HepG2 (cell line): Measurements from ENCODE around the gene TEX261. TPM values are rescaled to one million over a fixed set of nuclear protein-coding genes. Genes with fewer than 3 reads are reported as not detected.

Experiments used
- ATAC-seq: fragments of 200-7000 bp; cut with Tn5 transposase; 3 replicates; pipeline ENCODE4 v1.9.1; 2020; ENCODE audit warnings: mild to moderate bottlenecking, moderate library complexity
- BruUV-seq: library from RNA; stranded (reverse); fragments of 400-500 nt; replicated peaks from 2 replicates; lab custom pipeline; 2021; lab: Mats Ljungman, UMichigan
- CTCF ChIA-PET: fragments of 300-600 bp; formaldehyde crosslinking; extraction: SDS; loops from one replicate; lab custom pipeline; 2021; ENCODE audit warnings: low total read pairs, inconsistent platforms, low intra/inter-chr PET ratio; lab: Yijun Ruan, JAX
- POLR2A ChIA-PET: fragments of 350-600 bp; sonication (Branson Sonifier 250); formaldehyde crosslinking; loops from one replicate; lab custom pipeline; 2020; ENCODE audit warnings: antibody characterized with exemption, inconsistent platforms; lab: Yijun Ruan, JAX
- DNase-seq: peaks from one replicate; pipeline ENCODE4 v3.0.0-alpha.2; 2015; ENCODE audit warnings: low spot score
- FAIRE-seq: peaks from 3 replicates; lab custom pipeline; 2011; peaks lifted over from hg19 to GRCh38; lab: Jason Lieb, UNC
- H2AFZ ChIP-seq: one replicate; pipeline ENCODE4 v1.6.1; 2011; ENCODE audit warnings: low read length, inconsistent platforms
- H3K27ac ChIP-seq: fragments of 300-600 bp; 3 replicates; pipeline ENCODE4 v1.8.0; 2011; ENCODE audit warnings: mixed run types, mild to moderate bottlenecking, mixed read lengths, low read length, inconsistent platforms; ENCODE audit not compliant: insufficient read depth; ENCODE audit errors: extremely low read length
- H3K27me3 ChIP-seq, 2 experiments: fragments of 200-600 bp in 1 of 2; 2 replicates in 1 of 2; 3 replicates in 1 of 2; pipeline versions ENCODE4 v1.6.0 to v1.8.0; 2011; ENCODE audit warnings: low read length in 2 of 2, mild to moderate bottlenecking in 2 of 2, moderate library complexity in 2 of 2, inconsistent platforms in 1 of 2; ENCODE audit not compliant: insufficient read depth in 2 of 2, control insufficient read depth in 1 of 2
- H3K36me3 ChIP-seq, 2 experiments: fragments of 200-600 bp in 1 of 2; replicated peaks in 1 of 2; 2 replicates in 1 of 2; 3 replicates in 1 of 2; pipeline versions ENCODE4 v1.5.1 to v1.8.0; 2011; ENCODE audit warnings: low read length in 2 of 2, inconsistent platforms in 1 of 2; ENCODE audit not compliant: insufficient read depth in 2 of 2, control insufficient read depth in 1 of 2
- H3K4me1 ChIP-seq: 2 replicates; pipeline ENCODE4 v1.5.1; 2012; ENCODE audit warnings: low read length, inconsistent platforms; ENCODE audit not compliant: insufficient read depth
- H3K4me2 ChIP-seq: 2 replicates; pipeline ENCODE4 v1.6.0; 2011; ENCODE audit warnings: low read depth, low read length, inconsistent platforms
- H3K4me3 ChIP-seq, 3 experiments: fragments of 200-600 bp in 1 of 3; sonication (generic), shearing (Covaris generic) in 1 of 3; replicated peaks in 1 of 3; 2 replicates each; pipeline ENCODE4 v1.5.1; 2011 to 2016; ENCODE audit warnings: low read length in 3 of 3, inconsistent platforms in 2 of 3, low read depth in 2 of 3, mild to moderate bottlenecking in 2 of 3, control low read depth in 1 of 3, mixed read lengths in 1 of 3; ENCODE audit not compliant: insufficient read depth in 1 of 3
- H3K79me2 ChIP-seq: one replicate; pipeline ENCODE4 v1.6.1; 2011; ENCODE audit warnings: low read length, inconsistent platforms; ENCODE audit not compliant: insufficient read depth
- H3K9ac ChIP-seq: 2 replicates; pipeline ENCODE4 v1.6.0; 2011; ENCODE audit warnings: mild to moderate bottlenecking, low read depth, low read length, inconsistent platforms; ENCODE audit not compliant: insufficient read depth
- H3K9me3 ChIP-seq: 2 replicates; pipeline ENCODE4 v1.5.1; 2012; ENCODE audit warnings: mild to moderate bottlenecking, low read length
- H4K20me1 ChIP-seq: 2 replicates; pipeline ENCODE4 v1.6.0; 2011; ENCODE audit warnings: inconsistent platforms, mild to moderate bottlenecking, low read length, moderate library complexity; ENCODE audit not compliant: insufficient read depth
- DZIP1 ChIP-seq: sonication (generic); formaldehyde crosslinking; IDR thresholded peaks from 2 replicates; pipeline ENCODE4 v1.5.0; 2020; ENCODE audit warnings: mild to moderate bottlenecking, missing genetic modification reagents
- ESRRA ChIP-seq: sonication (generic); formaldehyde crosslinking; IDR thresholded peaks from 2 replicates; pipeline ENCODE4 v1.5.1; 2020; ENCODE audit warnings: mild to moderate bottlenecking, low read depth, missing genetic modification reagents
- FOXP1 ChIP-seq, 2 experiments: fragments of 450-650 bp in 1 of 2; IDR thresholded peaks; 2 replicates each; pipeline ENCODE4 v1.6.1; 2017 to 2018; ENCODE audit warnings: antibody characterized with exemption in 1 of 2
- KLF16 ChIP-seq, 2 experiments: sonication (generic) in 1 of 2; formaldehyde crosslinking in 1 of 2; IDR thresholded peaks; 2 replicates each; pipeline versions ENCODE4 v1.6.1 to v1.8.0; 2016 to 2023; ENCODE audit warnings: missing genetic modification reagents in 2 of 2, missing compliant biosample characterization in 1 of 2
- ZBTB2 ChIP-seq: sonication (generic); formaldehyde crosslinking; IDR thresholded peaks from 2 replicates; pipeline ENCODE4 v1.8.0; 2022; ENCODE audit warnings: low read depth, missing genetic modification reagents
- ZNF180 ChIP-seq: sonication (generic); formaldehyde crosslinking; IDR thresholded peaks from 2 replicates; pipeline ENCODE4 v1.4.0; 2020; ENCODE audit warnings: low read depth, missing genetic modification reagents, borderline replicate concordance
- ZNF446 ChIP-seq: sonication (generic); formaldehyde crosslinking; IDR thresholded peaks from 2 replicates; pipeline ENCODE4 v1.5.0; 2020; ENCODE audit warnings: mild to moderate bottlenecking, missing genetic modification reagents
- ZNF513 ChIP-seq: sonication (generic); formaldehyde crosslinking; conservative IDR thresholded peaks from 2 replicates; pipeline ENCODE4 v1.5.0; 2020; ENCODE audit warnings: missing genetic modification reagents
- ZNF710 ChIP-seq: sonication (generic); formaldehyde crosslinking; IDR thresholded peaks from 2 replicates; pipeline ENCODE4 v1.5.0; 2020; ENCODE audit warnings: mild to moderate bottlenecking, missing genetic modification reagents, borderline replicate concordance
- ZNF713 ChIP-seq: sonication (generic); formaldehyde crosslinking; IDR thresholded peaks from 2 replicates; pipeline ENCODE4 v1.4.0; 2020; ENCODE audit warnings: mild to moderate bottlenecking, missing genetic modification reagents
- ZNF770 ChIP-seq: sonication (generic); formaldehyde crosslinking; IDR thresholded peaks from 2 replicates; pipeline ENCODE4 v1.5.0; 2020; ENCODE audit warnings: mild to moderate bottlenecking, missing genetic modification reagents
- WGBS: methylation state at CpG from one replicate; pipeline ENCODE4 v1.1.6; 2017; ENCODE audit warnings: low lambda C conversion rate; 5-methylcytosine and 5-hydroxymethylcytosine counted together
- in situ Hi-C: cut with HindIII; loops from 2 replicates; pipeline ENCODE4 v1.10.0; 2017; ENCODE audit warnings: low pct_unique_long_range_greater_than_20kb; ENCODE audit not compliant: extremely low pct_ligation_motif_present
- intact Hi-C: fragments of 100-400 bp; cut with micrococcal nuclease; formaldehyde crosslinking; loops from one replicate; pipeline ENCODE4 v1.10.0; 2022; ENCODE audit not compliant: unreplicated experiment
- polyA plus RNA-seq, 8 experiments: library from polyadenylated mRNA; depleted of rRNA in 3 of 8; stranded (reverse) in 7 of 8; unstranded in 1 of 8; fragments of >200 nt; fragmentation: Illumina TruSeq in 4 of 8; extraction: Trizol in 4 of 8; gene quantifications; 2 replicates each; pipeline versions ENCODE4 v1.2.1 to v1.2.3, GENCODE V29; 2011 to 2016; ENCODE audit warnings: low read depth in 4 of 8, missing spikeins in 1 of 8, mixed read lengths in 1 of 8; ENCODE audit not compliant: insufficient read depth in 1 of 8
- total RNA-seq, 5 experiments: library from RNA; depleted of rRNA; stranded (reverse); fragments of >200 nt; fragmentation: Illumina TruSeq; extraction: Trizol; gene quantifications; 2 replicates each; pipeline ENCODE4 v1.2.3, GENCODE V29; 2016; ENCODE audit warnings: low read depth in 1 of 5

TEX261 gene
- total and polyA plus RNA-seq, 2 of the 13 experiments (the other 11 are each of a cell fraction or from before 2014, with no cell fraction given), result 43.8 to 78.7 TPM

GRCh38 chr2:70966681-70967080 is 28.0 kb downstream of the TEX261 start (continued):
- TF ChIP-seq ZNF770 (CRISPR knock-in tag) (0 out of 2 replicates have a peak, but pooled peaks have one; percentile 12), ZBTB2 (CRISPR knock-in tag) (no peak)

GRCh38 chr2:70965506-70965905 is 29.2 kb downstream of the TEX261 start:
- Histone ChIP-seq H2AFZ (no peak overlapping the region), H3K79me2 (no peaks in the 10 kb centered on the region), H3K9ac (no peak overlapping the region), H3K4me1 (0 out of 2 replicates have a peak, but pooled peaks cover 5% of the 10 kb centered on the region), H3K36me3 (no peaks in the 10 kb centered on the region), H3K27ac (no peak overlapping the region), H3K4me2 (peak overlapping the region; percentile 65), H3K27me3 (no peaks in the 10 kb centered on the region; a peak in 2 of 5 replicates), H4K20me1 (no peaks in the 10 kb centered on the region), H3K4me3 (peak overlapping the region in 1 of 3 experiments; percentile 41; a peak in 1 of 6 replicates), H3K9me3 (no peaks in the 10 kb centered on the region)
- ATAC-seq (no peak), DNase-seq (no peak), FAIRE-seq (no peak)
- in situ Hi-C loops (no loop called here), intact Hi-C loops (loop anchor here (1.0 kb wide), 1 partner anchor 12 kb away; no protein-coding TSS in a partner anchor)
- WGBS, result 67% methylated on average over 14 of the region's 14 CpGs
- ChIA-PET CTCF (interaction anchor here (1.2 to 2.9 kb wide), 3 partner anchors 12 to 36 kb away, joined by 8 to 34 read pairs (median 9); partner anchors contain the start of genes ANKRD53 and TEX261), POLR2A (interaction anchor here (0.7 to 1.4 kb wide), 2 partner anchors 11 to 17 kb away, joined by 4 to 6 read pairs; no protein-coding TSS in a partner anchor)
- BruUV-seq, result no TSS peak
- TF ChIP-seq ZNF513 (no peak), ESRRA (CRISPR knock-in tag) (no peak), ZNF446 (CRISPR knock-in tag) (no peak), ZNF710 (no peak), KLF16 (CRISPR knock-in tag; IDR thresholded peaks at IDR 0.05) (no peak), ZNF180 (CRISPR knock-in tag) (no peak), FOXP1 (IDR thresholded peaks at IDR 0.05) (no peak), FOXP1 (CRISPR knock-in tag; IDR thresholded peaks at IDR 0.05) (no peak), ZNF713 (CRISPR knock-in tag) (no peak), DZIP1 (no peak)
